HG02678 (cell line): ENCODE data around the gene PFDN1.

ENCODE experiments used
- ATAC-seq: cut with Tn5 transposase; IDR thresholded peaks from one replicate; pipeline ENCODE4 v1.9.1; 2021; ENCODE audit warnings: mild to moderate bottlenecking, moderate library complexity; ENCODE audit not compliant: unreplicated experiment

PFDN1 gene

DNA sequence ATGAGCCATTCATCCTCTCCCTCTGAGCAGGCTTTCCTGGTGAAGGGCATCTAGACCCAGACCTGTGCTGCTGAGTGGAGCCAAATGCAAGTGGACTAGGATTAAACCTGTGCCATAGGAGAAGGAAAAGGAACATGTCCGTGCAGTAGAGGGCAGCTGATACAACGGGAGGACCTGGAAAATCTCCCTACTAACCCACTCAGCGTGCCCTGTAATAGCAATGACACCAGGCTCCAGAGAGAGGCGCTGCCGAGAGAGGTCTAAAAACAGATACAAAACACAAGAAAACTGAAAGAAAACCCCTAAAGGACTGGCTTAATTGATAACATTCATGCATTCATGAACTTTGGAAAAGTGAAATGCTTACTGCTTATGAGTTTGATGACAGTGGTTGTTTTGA, 60.8 kb downstream of the PFDN1 start:
- no peak for ATAC-seq

DNA sequence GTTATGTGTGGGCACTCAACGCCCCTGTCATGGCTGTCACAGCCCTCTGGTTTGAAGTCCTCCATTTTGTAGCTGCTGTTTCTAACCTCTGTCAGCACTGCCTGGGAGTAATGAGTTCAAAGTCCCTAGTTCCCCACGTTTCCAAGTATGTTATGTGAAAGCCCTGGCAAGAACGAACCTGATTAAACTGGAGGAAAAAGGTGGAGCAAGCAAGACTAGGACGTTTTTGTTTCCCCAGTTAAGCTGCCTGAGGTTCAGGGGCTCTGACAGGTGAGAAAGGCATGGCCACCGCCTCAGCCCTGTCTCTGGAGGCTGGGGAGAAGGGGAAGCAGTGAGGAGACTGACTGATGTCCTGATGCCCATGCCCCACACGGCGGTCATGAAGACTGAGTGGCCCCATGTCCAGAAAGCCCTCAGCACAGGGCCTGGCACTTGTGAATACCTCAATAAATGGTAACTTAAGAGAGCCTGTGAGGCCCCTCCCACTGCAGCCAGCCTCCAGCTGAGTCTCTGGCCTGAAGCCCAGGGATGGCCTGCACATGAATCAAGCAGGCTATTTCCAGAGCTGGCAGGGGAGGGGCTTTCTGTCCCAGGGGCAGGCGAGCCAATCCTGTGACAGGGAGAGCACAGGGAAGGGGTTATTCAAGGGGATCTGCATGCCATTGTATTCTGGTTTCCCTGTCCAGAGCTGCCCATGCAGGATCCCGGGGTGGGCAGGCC, 61.8 kb downstream of the PFDN1 start:
- no peak for ATAC-seq

DNA sequence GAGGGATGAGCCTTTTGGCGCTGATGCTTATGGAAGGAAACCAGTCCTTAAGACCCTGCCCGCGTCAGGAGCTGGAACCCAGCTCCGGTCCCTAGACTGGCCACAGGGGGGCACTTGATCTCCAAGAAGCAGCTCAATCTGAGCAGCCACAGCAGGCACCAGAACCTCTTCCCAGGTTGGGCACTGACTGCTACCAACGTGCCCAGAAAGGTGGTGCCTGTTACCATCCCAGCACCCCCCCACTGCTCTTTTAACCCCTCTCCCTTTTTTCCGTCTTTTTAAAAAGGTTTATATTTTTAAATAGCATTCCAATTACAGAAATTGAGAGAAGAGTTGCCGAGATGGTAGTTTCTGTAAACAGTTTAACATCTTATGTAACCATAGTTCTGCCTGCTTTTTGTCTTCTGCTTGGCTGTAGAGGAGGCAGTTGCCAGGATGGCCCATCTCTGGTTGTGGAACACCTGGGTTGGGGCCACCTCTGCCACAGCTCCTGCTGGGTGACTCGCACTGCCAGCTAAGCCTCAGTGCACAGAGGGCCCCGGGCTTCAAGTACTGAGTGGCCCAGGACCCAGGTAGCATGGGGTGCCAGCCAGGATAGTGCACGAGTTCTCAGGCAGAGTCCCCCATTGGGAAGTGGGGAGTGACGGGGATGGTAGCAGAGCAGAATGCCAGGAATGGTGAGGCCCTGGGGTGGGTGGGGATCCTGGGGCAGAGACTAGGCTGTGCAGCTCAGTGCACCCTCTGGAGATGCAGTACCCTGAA, 62.8 kb downstream of the PFDN1 start:
- peak; percentile 58 for ATAC-seq

DNA sequence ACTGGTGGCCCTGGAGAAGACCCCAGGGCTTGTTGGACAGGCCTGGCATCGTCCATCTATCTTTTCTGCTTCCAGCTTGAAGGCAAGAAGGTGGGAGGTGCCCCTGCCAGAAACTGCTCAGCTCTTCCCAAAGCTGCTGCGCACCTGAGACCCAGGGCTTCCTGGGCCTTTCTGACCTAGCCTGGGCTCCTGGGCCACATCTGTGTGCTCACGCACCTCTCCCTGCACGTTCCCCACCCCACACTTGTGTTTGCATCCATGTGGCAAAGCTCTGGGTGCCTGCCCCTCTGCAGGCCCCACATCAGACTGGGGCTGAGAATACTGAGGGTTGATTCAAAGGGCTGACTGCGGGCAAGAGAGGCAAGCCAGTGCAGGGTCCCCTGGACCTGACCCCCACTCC, 63.4 kb downstream of the PFDN1 start:
- ATAC-seq: no peak

DNA sequence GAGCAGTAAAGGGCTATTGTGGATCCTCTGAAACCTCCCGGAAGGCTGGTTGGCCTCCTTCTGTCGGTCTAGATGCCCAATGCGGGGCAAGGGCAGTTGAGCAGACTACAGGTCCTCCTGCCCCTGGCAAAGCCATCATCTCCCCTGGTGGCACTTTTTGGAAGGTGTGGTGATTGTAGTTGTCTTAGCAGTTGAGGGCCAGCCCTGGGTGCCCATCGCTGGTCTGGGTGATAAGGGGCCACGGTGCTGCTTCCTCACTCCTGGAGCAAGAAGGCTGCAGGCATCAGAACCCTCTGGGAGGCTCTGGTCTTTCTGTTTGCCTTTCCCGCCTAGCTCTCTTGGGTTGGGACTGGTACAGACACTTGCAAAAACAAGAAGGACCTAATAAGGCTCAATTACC, 64.1 kb downstream of the PFDN1 start:
- no peak for ATAC-seq

DNA sequence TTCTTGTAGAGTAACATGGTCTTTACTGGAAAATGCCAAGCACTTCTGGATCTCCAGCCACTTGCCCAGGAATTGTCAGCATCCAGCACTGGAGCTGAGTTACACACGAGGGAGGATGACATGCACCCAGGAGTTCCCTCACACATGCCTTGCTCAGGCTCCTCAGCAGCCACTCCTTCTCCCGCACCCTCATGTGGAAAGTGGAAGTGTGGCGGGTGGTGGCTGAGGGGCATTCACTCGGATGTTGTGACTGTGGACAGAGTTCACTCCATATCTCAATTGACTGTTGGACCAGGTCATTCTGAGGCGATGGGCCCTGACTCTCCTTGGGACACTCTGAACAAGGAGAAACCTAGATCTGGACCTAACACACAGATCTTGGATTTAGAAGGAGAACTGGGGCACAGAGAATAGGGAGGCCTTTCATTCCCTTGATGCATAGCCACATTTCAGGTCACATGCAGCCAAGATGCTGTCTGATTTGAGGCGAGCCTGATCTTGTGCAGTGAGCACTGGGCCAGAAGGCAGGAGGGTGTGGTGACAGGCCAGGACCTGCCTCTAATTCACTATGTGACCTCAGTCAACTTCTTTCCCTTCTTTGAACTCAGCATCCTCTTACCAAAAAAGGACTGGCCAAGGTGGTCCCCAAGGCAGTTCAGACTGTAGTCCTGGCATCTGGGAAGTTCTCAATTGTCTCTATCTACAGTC, 65.9 kb downstream of the PFDN1 start:
- ATAC-seq: no peak

DNA sequence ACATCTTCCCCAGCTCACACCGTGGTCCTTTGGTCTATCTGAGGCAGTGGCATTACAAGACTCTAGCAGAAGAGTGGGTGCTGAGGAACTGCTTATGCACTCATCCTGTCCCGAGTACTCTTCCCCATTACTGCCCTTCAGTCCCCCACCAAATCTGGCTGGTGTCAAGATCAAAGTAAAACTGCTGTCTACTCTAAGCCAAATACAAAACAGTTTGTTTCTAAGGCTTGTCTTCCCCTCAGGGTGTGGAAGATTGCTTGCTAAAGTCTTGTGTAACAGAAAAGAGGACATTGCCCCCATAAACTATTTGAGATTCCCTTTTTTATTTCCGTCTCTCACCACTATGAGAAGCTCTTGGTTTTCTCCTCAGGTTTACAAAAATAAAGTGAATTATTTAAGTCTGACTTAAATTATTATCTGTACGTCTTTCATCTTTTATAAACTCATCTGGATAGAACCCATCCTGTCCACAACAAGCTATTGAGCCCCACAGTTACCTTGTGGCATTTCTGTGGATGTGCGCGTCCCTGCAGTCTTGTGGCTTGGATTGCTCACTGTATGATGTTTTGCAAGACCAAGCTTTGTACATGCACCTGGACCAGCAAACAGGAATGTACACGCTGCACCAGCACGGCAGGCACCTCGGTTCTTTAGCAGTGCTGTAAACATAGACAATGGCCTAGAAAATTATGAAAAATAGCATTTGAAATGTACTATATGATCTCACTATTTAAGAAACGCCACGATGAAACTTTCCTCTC, 66.9 kb downstream of the PFDN1 start:
- ATAC-seq: no peak

DNA sequence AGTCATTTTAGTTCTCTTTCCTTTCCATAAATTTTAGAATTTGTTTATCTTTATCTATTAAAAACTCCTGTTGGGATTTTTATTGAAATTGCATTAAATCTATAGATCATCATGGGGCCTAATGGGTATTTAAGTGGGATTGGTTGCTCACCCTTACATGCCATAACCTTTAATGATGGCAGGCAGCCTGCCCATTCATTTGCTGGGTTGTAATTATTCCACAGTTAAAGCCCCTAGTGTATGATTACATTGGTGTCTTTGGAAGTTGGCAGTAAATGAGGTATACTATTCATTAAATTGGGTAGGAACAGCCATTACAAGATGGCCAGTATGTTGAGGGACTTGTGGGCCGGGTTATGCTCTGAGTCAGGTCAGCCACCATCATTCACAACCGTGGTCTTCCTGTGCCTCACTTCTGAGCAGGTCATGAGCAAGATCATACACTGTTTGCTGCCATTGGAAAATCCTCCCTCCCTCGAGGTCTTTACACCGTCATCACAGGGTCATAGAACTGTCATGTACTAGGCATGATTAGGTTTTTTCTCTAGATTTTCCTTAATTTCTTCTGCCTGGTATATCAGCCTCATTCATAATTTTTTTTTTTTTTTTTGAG, 68.4 kb downstream of the PFDN1 start:
- no peak for ATAC-seq

DNA sequence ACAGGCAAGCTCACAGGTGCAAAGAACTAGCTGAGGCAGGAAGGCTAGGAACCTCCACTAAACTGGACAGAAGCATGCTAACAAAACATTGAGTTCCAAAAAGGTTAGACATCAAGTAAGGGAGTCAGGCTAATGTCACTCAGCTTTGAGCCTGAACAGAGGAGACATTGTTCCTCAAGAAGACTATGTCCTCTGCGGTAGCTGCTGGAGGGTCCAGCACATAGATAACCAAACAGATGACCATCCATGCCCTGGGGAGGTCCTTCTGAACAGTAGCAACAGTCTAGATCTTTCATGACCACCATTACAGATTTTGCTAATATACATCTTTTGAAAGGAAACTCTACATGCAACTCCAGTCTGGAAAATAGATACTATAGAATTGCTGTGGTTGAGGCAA, 70.2 kb downstream of the PFDN1 start:
- ATAC-seq: no peak

DNA sequence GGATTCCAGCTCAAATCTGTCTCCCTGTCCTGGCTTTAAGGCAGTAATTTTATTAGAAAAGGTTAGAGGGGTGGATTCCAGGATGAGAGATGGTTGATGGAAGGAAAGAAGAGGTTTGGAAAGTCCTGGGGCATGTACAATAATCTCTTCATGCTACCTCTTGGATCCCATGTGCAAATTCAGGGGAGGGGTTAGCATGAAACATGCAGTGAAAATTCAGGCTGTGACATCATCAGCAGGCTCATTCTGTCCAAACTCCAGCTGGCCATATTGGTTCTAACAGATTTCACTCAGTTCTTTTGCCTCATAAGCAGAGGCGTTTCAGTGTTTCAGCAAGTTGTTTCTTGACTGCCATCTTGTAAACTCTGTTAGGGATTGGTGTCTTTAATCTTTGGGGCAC, 72.5 kb downstream of the PFDN1 start:
- ATAC-seq: no peak

DNA sequence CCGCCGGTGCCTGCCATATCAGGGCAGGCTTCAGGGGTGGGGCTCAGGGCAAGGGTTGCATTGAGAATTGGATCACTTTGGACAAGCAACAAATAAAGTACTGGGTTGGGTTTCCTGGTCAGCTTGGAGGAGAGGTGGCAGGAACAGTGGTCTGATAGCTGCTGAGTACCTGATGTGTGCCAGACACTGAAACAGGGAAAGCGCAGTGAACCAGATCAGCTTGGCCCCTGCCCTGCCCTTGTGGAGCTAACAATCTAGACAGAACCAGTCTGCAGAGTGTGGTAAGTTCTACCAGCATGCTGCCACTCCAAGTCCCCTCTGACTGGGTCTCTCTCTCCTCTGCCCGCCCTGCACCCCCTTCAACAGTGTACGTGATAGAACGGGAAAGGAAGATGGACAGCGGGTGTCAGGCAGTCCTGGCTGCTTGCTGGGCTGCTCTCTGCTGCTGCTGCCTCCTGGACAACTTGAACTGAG, 74.5 kb downstream of the PFDN1 start:
- ATAC-seq: no peak

DNA sequence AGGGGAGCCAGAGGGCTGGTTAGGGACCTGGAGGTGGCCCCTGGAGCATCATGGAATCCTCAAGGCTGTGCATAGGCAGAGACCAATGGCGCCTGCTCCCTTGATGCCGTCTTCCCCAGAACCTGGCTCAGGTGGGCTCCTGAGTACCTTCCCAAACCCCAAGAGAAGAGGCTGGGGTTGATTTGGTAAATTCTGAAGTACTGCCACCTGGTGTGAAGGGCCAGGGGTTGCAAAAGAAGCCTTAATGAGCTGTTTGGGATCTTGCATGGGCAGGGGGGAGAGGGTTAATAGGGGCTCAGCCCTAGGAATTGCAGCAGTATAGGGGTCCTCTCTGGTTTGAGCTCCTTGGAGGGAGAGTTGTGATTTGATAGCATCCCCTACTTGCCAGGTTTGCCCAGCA, 75.9 kb downstream of the PFDN1 start:
- ATAC-seq: no peak

DNA sequence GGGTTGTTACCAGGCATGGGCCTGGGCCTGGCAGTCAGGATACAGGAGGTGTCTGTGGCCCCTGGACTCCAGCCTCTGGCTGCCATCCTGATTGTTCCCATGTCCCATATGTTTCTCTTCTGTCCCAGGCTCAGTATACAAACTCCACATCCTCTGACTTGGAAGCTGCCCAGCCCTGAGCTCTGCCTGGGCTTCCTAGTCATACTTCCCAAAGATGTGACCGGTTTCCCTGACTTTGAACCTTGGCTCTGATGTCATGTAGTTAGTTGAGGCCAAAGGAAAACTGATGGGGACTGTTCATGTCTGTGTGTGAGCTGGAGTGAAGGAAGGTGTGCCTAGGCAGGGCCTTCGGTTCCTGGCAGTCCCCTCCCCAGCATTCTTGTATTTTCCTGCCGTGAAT, 77.5 kb downstream of the PFDN1 start:
- no peak for ATAC-seq

DNA sequence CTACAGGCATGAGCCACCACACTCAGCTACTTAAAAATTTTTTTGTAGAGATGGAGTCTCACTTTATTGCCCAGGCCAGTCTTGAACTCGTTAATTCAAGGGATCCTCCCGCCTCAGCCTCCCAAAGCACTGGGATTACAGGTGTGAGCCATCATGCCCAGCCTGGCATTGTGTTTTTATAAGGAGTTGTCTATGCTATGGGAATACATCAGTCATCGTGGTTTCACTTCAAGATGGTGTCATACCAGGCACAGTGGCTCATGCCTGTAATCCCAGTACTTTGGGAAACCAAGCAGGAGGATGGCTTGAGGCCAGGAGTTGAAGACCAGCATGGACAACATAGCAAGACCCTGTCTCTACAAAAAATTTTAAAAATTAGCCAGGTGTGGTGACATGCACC, 78.2 kb downstream of the PFDN1 start:
- ATAC-seq: no peak

DNA sequence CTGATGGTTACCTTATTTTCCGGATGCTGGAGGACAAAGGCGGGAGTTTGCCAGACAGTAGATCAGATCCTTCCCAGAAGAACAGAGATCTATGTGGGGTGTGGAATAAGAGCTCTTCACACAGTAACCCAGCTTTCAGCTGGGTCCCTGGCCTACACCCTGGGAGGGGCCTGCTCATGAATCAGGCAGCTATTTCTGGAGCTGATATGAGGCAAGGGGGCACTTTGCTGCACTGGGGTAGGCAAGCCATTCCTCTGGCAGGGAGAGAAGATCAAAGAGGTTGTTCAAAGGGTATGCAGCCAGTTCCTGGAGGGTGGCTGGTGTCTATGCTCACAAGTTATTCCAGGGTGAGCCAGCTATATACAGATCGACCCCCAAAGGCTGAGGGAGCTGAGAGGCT, 79.3 kb downstream of the PFDN1 start:
- no peak for ATAC-seq

DNA sequence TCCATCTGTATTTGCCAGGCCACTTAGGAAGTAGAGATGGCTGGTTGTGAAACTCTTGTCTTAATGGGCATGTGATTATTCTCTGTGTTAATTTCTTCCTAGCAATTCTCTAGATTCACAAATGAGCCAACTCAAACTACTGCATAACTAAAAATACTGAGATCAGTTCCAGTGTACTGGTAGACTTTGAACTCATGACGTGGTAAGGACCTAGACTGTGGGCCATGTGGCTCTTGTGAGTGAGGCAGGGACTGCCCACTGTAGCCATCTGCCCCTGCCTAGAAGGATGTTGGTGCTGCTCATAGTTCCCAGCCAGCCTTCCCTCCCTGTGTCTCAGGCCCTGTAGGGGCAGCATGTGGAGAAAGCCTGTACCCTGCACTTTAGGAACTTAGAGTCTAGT, 80.5 kb downstream of the PFDN1 start:
- ATAC-seq: no peak

DNA sequence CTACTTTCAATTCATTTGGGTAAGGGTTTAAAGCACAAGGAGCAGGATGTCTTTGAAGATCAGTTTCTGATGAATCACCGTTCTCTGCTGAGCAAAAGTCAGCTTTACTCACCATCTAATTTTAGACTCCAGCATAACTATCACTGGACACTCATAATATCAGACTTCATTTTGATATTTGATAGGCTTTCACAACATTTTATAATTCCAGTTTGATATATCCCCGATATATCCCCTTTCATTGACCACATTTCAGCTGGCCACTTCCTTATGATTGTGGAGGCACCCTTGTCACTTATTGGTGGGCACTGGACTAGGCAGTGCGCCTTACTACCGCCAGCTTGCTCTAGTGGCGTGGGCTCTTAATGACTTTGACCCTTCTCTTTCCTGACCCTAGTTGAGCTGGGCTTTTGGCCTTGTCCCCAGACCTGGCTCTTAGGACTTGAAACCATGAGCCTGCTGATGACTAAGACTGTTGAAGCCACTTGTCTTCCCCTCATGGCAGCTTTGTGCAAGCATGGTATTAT, 81.1 kb downstream of the PFDN1 start:
- ATAC-seq: no peak

DNA sequence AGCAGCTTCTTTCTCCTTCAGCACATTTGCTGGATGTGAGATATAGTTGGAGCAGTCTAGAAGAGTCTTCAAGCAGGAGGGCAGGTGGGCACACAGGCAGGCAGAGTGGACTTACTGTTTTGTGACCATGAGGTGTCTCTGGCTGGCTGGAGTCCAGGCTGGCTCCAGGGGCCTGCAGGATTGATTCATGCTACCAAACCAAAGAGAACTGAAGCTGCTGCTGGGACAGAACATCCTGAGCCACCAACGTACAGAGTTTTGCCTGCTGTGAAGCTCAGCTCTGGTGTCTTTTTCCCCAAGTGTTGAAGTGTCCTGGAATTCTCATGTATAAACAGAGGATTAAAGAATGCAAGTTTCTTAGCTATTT, 82.2 kb downstream of the PFDN1 start:
- ATAC-seq: no peak

DNA sequence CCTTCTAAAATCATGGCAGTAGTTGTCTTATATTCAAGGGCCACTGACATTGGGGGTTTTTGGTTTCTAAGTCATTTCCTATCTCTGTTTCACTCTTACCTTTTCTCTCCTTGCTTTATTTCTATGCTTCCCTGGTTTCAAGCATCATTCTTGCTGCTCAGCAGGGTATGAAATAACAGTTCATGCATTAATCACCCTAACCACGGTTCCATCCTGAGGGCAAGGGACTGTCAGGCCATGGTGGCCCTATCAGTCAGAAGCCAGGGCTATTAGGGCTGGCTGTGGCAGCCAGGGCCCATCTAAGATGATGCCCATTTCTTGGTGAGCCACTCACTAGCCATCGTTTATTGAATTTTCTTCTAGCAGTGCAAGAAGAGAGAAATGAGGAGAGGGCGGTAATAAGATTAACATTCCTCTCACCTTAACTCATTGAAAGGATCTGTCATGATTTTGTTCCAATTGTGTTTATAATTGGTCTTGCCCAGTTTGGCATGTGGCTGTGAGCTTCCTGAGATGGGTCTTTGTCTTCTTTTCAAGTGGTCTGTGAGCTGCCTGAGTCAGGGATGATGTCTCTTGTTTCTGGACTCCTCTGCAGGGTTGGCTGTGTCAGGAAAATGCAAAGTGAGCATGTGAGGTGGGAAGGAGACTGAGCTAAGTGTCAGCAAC, 82.7 kb downstream of the PFDN1 start:
- peak; percentile 56 for ATAC-seq
